Neural cell (in vitro differentiated cells): ENCODE data around the gene ANTXR1. TPM values are rescaled to one million over a fixed set of nuclear protein-coding genes. Genes with fewer than 3 reads are reported as not detected.

ENCODE experiments used
- H2AFZ ChIP-seq: fragments of 200-600, 300-800 bp; sonication (generic), shearing (Covaris generic); 2 replicates; pipeline ENCODE4 v1.6.0; 2014; ENCODE audit warnings: low read depth, mild to moderate bottlenecking, antibody characterized with exemption, low read length, moderate library complexity
- H3F3A ChIP-seq: fragments of 200-600 bp; shearing (Covaris generic); 2 replicates; pipeline ENCODE4 v1.6.1; 2016; ENCODE audit warnings: mild to moderate bottlenecking, moderate library complexity, mixed read lengths, antibody characterized with exemption, low read length; ENCODE audit not compliant: insufficient read depth, poor library complexity, severe bottlenecking
- H3K27ac ChIP-seq: fragments of 200-600, 300-800 bp; sonication (generic), shearing (Covaris generic); 2 replicates; pipeline ENCODE4 v1.5.1; 2014; ENCODE audit warnings: mild to moderate bottlenecking, low read length, moderate library complexity
- H3K27me3 ChIP-seq: fragments of 300-800, 200-600 bp; sonication (generic), shearing (Covaris generic); 2 replicates; pipeline ENCODE4 v1.6.0; 2014; ENCODE audit warnings: mild to moderate bottlenecking, low read depth, low read length, moderate library complexity; ENCODE audit not compliant: insufficient read depth
- H3K36me3 ChIP-seq: fragments of 300-800, 200-600 bp; sonication (generic), shearing (Covaris generic); 2 replicates; pipeline ENCODE4 v1.5.1; 2014; ENCODE audit warnings: mild to moderate bottlenecking, antibody characterized with exemption, low read length, moderate library complexity; ENCODE audit not compliant: insufficient read depth
- H3K4me2 ChIP-seq: fragments of 300-800, 200-600 bp; sonication (generic), shearing (Covaris generic); 2 replicates; pipeline ENCODE4 v1.6.0; 2014; ENCODE audit warnings: mild to moderate bottlenecking, low read length
- H3K4me3 ChIP-seq: fragments of 300-800, 200-600 bp; sonication (generic), shearing (Covaris generic); 2 replicates; pipeline ENCODE4 v1.5.1; 2014; ENCODE audit warnings: mild to moderate bottlenecking, low read length, moderate library complexity
- H3K79me2 ChIP-seq: fragments of 200-600 bp; shearing (Covaris generic); replicated peaks from 2 replicates; pipeline ENCODE4 v1.6.0; 2014; ENCODE audit warnings: mild to moderate bottlenecking, low read length, moderate library complexity; ENCODE audit not compliant: insufficient read depth
- H3K9ac ChIP-seq: fragments of 300-800, 200-600 bp; sonication (generic), shearing (Covaris generic); 2 replicates; pipeline ENCODE4 v1.6.1; 2016; ENCODE audit warnings: mild to moderate bottlenecking, low read length, mixed read lengths
- H3K9me2 ChIP-seq: fragments of 200-600 bp; shearing (Covaris generic); 2 replicates; pipeline ENCODE4 v1.6.1; 2016; ENCODE audit warnings: mild to moderate bottlenecking, low read length, mixed read lengths; ENCODE audit not compliant: insufficient read depth
- H3K9me3 ChIP-seq: fragments of 200-600, 300-800 bp; sonication (generic), shearing (Covaris generic); 2 replicates; pipeline ENCODE4 v1.6.1; 2016; ENCODE audit warnings: mild to moderate bottlenecking, mixed run types, low read length, moderate library complexity, mixed read lengths
- H4K20me1 ChIP-seq: fragments of 200-600 bp; shearing (Covaris generic); 2 replicates; pipeline ENCODE4 v1.6.1; 2016; ENCODE audit warnings: mild to moderate bottlenecking, mixed run types; ENCODE audit not compliant: insufficient read depth
- EP300 ChIP-seq: fragments of 450-650 bp; conservative IDR thresholded peaks from 2 replicates; pipeline ENCODE4 v1.6.1; 2014; ENCODE audit warnings: antibody characterized with exemption, mild to moderate bottlenecking, moderate library complexity; ENCODE audit not compliant: poor library complexity, severe bottlenecking
- EZH2 ChIP-seq: fragments of 200-600, 300-800 bp; shearing (Covaris generic), sonication (generic); IDR thresholded peaks from 2 replicates; pipeline ENCODE4 v1.6.1; 2014; ENCODE audit warnings: antibody characterized with exemption, low read length, borderline replicate concordance, mild to moderate bottlenecking; ENCODE audit not compliant: insufficient read depth, poor library complexity, severe bottlenecking
- MXI1 ChIP-seq: fragments of 450-650 bp; conservative IDR thresholded peaks from 2 replicates; pipeline ENCODE4 v1.6.1; 2014; ENCODE audit warnings: antibody characterized with exemption, mild to moderate bottlenecking; ENCODE audit not compliant: poor library complexity, severe bottlenecking
- RAD21 ChIP-seq: fragments of 450-650 bp; conservative IDR thresholded peaks from 2 replicates; pipeline ENCODE4 v1.6.1; 2014; ENCODE audit warnings: antibody characterized with exemption, mild to moderate bottlenecking, moderate library complexity
- REST ChIP-seq: IDR thresholded peaks from 2 replicates; pipeline ENCODE4 v1.6.1; 2012; ENCODE audit warnings: borderline replicate concordance
- SMC3 ChIP-seq: fragments of 450-650 bp; conservative IDR thresholded peaks from 2 replicates; pipeline ENCODE4 v1.6.1; 2014; ENCODE audit warnings: antibody characterized with exemption, mild to moderate bottlenecking, moderate library complexity; ENCODE audit not compliant: poor library complexity
- TAF1 ChIP-seq: IDR thresholded peaks from 2 replicates; pipeline ENCODE4 v1.6.1; 2012; ENCODE audit warnings: low read depth
- polyA plus RNA-seq: library from polyadenylated mRNA; depleted of rRNA; stranded (reverse); fragments of >200 nt; gene quantifications from 2 replicates; pipeline ENCODE4 v1.2.3, GENCODE V29; 2014
- TF ChIP-seq, protein P1 (sequence below): fragments of 450-650 bp; IDR thresholded peaks from 2 replicates; pipeline ENCODE4 v1.5.1; 2014; ENCODE audit warnings: antibody characterized with exemption, mild to moderate bottlenecking, moderate library complexity; ENCODE audit not compliant: poor library complexity, severe bottlenecking

ANTXR1 gene
- polyA plus RNA-seq, 1 donor from 2014 or later: 4.9 TPM

DNA sequence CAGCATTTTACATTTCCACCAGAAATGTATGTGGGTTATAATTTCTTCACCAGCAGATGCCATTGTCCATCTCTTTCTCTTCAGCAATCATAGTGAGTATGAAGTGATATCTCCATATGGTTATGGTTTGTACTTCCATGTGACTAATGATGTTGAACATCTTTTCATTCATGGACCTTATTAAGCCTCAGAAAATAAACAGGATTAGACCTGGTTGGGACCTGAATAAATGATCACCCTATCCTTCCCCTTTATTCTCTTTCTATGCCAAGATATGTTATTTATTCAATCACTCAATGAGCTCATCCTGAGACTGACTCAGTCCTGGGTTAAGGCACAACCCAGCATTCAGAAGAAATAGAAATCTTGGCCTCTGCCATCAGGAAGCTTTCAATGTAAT lies 86.6 kb downstream of the ANTXR1 start (continued):
- TF ChIP-seq, protein P1, sequence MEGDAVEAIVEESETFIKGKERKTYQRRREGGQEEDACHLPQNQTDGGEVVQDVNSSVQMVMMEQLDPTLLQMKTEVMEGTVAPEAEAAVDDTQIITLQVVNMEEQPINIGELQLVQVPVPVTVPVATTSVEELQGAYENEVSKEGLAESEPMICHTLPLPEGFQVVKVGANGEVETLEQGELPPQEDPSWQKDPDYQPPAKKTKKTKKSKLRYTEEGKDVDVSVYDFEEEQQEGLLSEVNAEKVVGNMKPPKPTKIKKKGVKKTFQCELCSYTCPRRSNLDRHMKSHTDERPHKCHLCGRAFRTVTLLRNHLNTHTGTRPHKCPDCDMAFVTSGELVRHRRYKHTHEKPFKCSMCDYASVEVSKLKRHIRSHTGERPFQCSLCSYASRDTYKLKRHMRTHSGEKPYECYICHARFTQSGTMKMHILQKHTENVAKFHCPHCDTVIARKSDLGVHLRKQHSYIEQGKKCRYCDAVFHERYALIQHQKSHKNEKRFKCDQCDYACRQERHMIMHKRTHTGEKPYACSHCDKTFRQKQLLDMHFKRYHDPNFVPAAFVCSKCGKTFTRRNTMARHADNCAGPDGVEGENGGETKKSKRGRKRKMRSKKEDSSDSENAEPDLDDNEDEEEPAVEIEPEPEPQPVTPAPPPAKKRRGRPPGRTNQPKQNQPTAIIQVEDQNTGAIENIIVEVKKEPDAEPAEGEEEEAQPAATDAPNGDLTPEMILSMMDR: no peak

- no peak overlapping the region for H3K4me3 ChIP-seq
- H2AFZ ChIP-seq: no peak overlapping the region
- H3K9me3 ChIP-seq: no peaks in the 10 kb centered on the region
- no peak overlapping the region for H3K9ac ChIP-seq
- no peak overlapping the region for H3K27ac ChIP-seq
- TF ChIP-seq SMC3 (no peak), REST (no peak), RAD21 (no peak), MXI1 (no peak), EZH2 (no peak), EP300 (no peak)
- TF ChIP-seq, protein P1: no peak
- peaks cover 9% of the 10 kb centered on the region for H3K36me3 ChIP-seq
- no peaks in the 10 kb centered on the region for H4K20me1 ChIP-seq
- no peaks in the 10 kb centered on the region for H3F3A ChIP-seq
- no peak overlapping the region for H3K4me2 ChIP-seq
- no peaks in the 10 kb centered on the region for H3K27me3 ChIP-seq
- no peaks in the 10 kb centered on the region for H3K9me2 ChIP-seq
- H3K79me2 ChIP-seq: no peaks in the 10 kb centered on the region
Measured at GRCh38 chr2:69100220-69100723, 87.3 kb downstream of the ANTXR1 start.

GRCh38 chr2:69102041-69102593 lies 89.1 kb downstream of the ANTXR1 start:
- Histone ChIP-seq H4K20me1 (no peaks in the 10 kb centered on the region), H3K27me3 (no peaks in the 10 kb centered on the region), H3K79me2 (no peaks in the 10 kb centered on the region), H2AFZ (no peak overlapping the region), H3K36me3 (peaks cover 5% of the 10 kb centered on the region), H3K9me2 (no peaks in the 10 kb centered on the region), H3F3A (no peaks in the 10 kb centered on the region), H3K4me3 (no peak overlapping the region), H3K27ac (no peak overlapping the region), H3K9ac (no peak overlapping the region), H3K4me2 (no peak overlapping the region), H3K9me3 (no peaks in the 10 kb centered on the region)
- TF ChIP-seq, protein P1: no peak
- TF ChIP-seq RAD21 (no peak), TAF1 (no peak)
